HG02973 (cell line): ENCODE data around the gene CACNG4.

Source experiments
- ATAC-seq: cut with Tn5 transposase; IDR thresholded peaks from one replicate; pipeline ENCODE4 v1.9.1; 2021; ENCODE audit warnings: moderate library complexity; ENCODE audit not compliant: unreplicated experiment

CACNG4 gene

GRCh38 chr17:66983414-66984021 lies 19.0 kb downstream of the CACNG4 start:
- no peak for ATAC-seq

- ATAC-seq: no peak
Measured at GRCh38 chr17:66984730-66985129, 20.2 kb downstream of the CACNG4 start.

GRCh38 chr17:66985338-66986237 lies 21.1 kb downstream of the CACNG4 start:
- ATAC-seq: no peak

- ATAC-seq: no peak
Measured at GRCh38 chr17:66986659-66987058, 22.2 kb downstream of the CACNG4 start.

GRCh38 chr17:66987059-66987616 lies 22.6 kb downstream of the CACNG4 start:
- ATAC-seq: no peak

GRCh38 chr17:66988069-66988798 lies 23.7 kb downstream of the CACNG4 start:
- no peak for ATAC-seq

GRCh38 chr17:66989076-66989475 lies 24.6 kb downstream of the CACNG4 start:
- no peak for ATAC-seq

- ATAC-seq: no peak
Measured at GRCh38 chr17:66989579-66989978, 25.1 kb downstream of the CACNG4 start.

GRCh38 chr17:66990047-66990446 lies 25.5 kb downstream of the CACNG4 start:
- no peak for ATAC-seq

- no peak for ATAC-seq
Measured at GRCh38 chr17:66992911-66993442, 28.5 kb downstream of the CACNG4 start.

- no peak for ATAC-seq
Measured at GRCh38 chr17:66994361-66994760, 29.9 kb downstream of the CACNG4 start.

GRCh38 chr17:66994930-66995535 lies 30.5 kb downstream of the CACNG4 start:
- ATAC-seq: no peak

- no peak for ATAC-seq
Measured at GRCh38 chr17:66995944-66996343, 31.4 kb downstream of the CACNG4 start.

- ATAC-seq: no peak
Measured at GRCh38 chr17:66996926-66997325, 32.4 kb downstream of the CACNG4 start.

GRCh38 chr17:67003231-67003630 lies 38.7 kb downstream of the CACNG4 start:
- ATAC-seq: no peak

GRCh38 chr17:67004181-67004580 lies 39.7 kb downstream of the CACNG4 start:
- ATAC-seq: no peak

- no peak for ATAC-seq
Measured at GRCh38 chr17:67007266-67007665, 42.8 kb downstream of the CACNG4 start.

GRCh38 chr17:67008101-67008500 lies 43.6 kb downstream of the CACNG4 start:
- no peak for ATAC-seq

GRCh38 chr17:67011527-67012175 lies 47.1 kb downstream of the CACNG4 start:
- ATAC-seq: no peak

- ATAC-seq: no peak
Measured at GRCh38 chr17:67013891-67014290, 49.4 kb downstream of the CACNG4 start.
